HG03469 (cell line): Measurements from ENCODE around the gene PSMD8.
"Not testable (repeated sequence)": the region's sequence is repeated elsewhere in the genome, so short reads cannot be mapped to it uniquely, and the experiment has no call there.

ENCODE experiments used
- ATAC-seq: cut with Tn5 transposase; IDR thresholded peaks from one replicate; pipeline ENCODE4 v1.9.1; 2021; ENCODE audit warnings: mild to moderate bottlenecking, moderate library complexity, moderate number of reproducible peaks; ENCODE audit not compliant: unreplicated experiment

The PSMD8 gene

GRCh38 chr19:38409631-38410133 lies 35.3 kb downstream of the PSMD8 start:
- no peak for ATAC-seq

GRCh38 chr19:38410407-38410806 lies 36.0 kb downstream of the PSMD8 start:
- not testable (repeated sequence) for ATAC-seq

GRCh38 chr19:38411041-38411712 lies 36.8 kb downstream of the PSMD8 start:
- ATAC-seq: no peak

GRCh38 chr19:38411898-38412297 lies 37.5 kb downstream of the PSMD8 start:
- not testable (repeated sequence) for ATAC-seq

- no peak for ATAC-seq
Observed at GRCh38 chr19:38412491-38412890, 38.1 kb downstream of the PSMD8 start.

- no peak for ATAC-seq
Observed at GRCh38 chr19:38412961-38413360, 38.6 kb downstream of the PSMD8 start.

- no peak for ATAC-seq
Observed at GRCh38 chr19:38413416-38413815, 39.0 kb downstream of the PSMD8 start.

GRCh38 chr19:38417146-38417543 lies 42.8 kb downstream of the PSMD8 start:
- ATAC-seq: no peak

- no peak for ATAC-seq
Observed at GRCh38 chr19:38417544-38418506, 43.5 kb downstream of the PSMD8 start.

- ATAC-seq: no peak
Observed at GRCh38 chr19:38420935-38421334, 46.6 kb downstream of the PSMD8 start.

- no peak for ATAC-seq
Observed at GRCh38 chr19:38421856-38422255, 47.5 kb downstream of the PSMD8 start.

GRCh38 chr19:38422438-38422837 lies 48.1 kb downstream of the PSMD8 start:
- ATAC-seq: no peak

GRCh38 chr19:38424272-38424671 lies 49.9 kb downstream of the PSMD8 start:
- ATAC-seq: no peak

GRCh38 chr19:38425222-38425809 lies 50.9 kb downstream of the PSMD8 start:
- no peak for ATAC-seq

- ATAC-seq: no peak
Observed at GRCh38 chr19:38425810-38426466, 51.6 kb downstream of the PSMD8 start, which contains the start of gene RASGRP4. TSS of gene RASGRP4 (minus strand) at chr19:38426219. CDS start at chr19:38426091, 128 bp downstream.

GRCh38 chr19:38427035-38427677 lies 52.8 kb downstream of the PSMD8 start:
- ATAC-seq: not testable (repeated sequence)

- ATAC-seq: no peak
Observed at GRCh38 chr19:38429055-38429810, 54.9 kb downstream of the PSMD8 start.

- ATAC-seq: no peak
Observed at GRCh38 chr19:38429811-38430156, 55.4 kb downstream of the PSMD8 start.

- ATAC-seq: no peak
Observed at GRCh38 chr19:38430931-38431330, 56.6 kb downstream of the PSMD8 start.
